Heart right ventricle (tissue), 16 donors: Measurements from ENCODE around the gene ACTN2. TPM values are rescaled to one million over a fixed set of nuclear protein-coding genes. Genes with fewer than 3 reads are reported as not detected.

Experiments
- ATAC-seq, 8 donors: fragments of 200-7000 bp; cut with Tn5 transposase; one replicate each; pipeline ENCODE4 v1.9.1; 2020; ENCODE audit warnings: mild to moderate bottlenecking in 8 of 8, moderate library complexity in 8 of 8, moderate number of reproducible peaks in 1 of 8
- DNase-seq, 2 donors: peaks; one replicate each; pipeline ENCODE4 v3.0.0-alpha.2; 2020
- H3K27ac ChIP-seq, 10 donors: fragments of 200-600 bp; sonication (generic) in 2 of 10; one replicate each; pipeline versions ENCODE4 v1.5.0 to v1.8.0; 2020 to 2022; ENCODE audit warnings: mild to moderate bottlenecking in 3 of 10
- H3K27me3 ChIP-seq, 7 donors: fragments of 200-600 bp; one replicate each; pipeline ENCODE4 v1.8.0; 2021 to 2022; ENCODE audit warnings: mild to moderate bottlenecking in 2 of 7
- H3K36me3 ChIP-seq, 9 donors: fragments of 200-600 bp; sonication (generic) in 1 of 9; one replicate each; pipeline versions ENCODE4 v1.5.0 to v1.8.0; 2020 to 2022; ENCODE audit warnings: mild to moderate bottlenecking in 2 of 9
- H3K4me1 ChIP-seq, 9 donors: fragments of 200-600 bp; sonication (generic) in 1 of 9; one replicate each; pipeline versions ENCODE4 v1.5.0 to v1.8.0; 2020 to 2022; ENCODE audit warnings: mild to moderate bottlenecking in 4 of 9
- H3K4me3 ChIP-seq, 10 donors: fragments of 200-600 bp; sonication (generic) in 2 of 10; one replicate each; pipeline versions ENCODE4 v1.5.0 to v1.8.0; 2020 to 2022; ENCODE audit warnings: mild to moderate bottlenecking in 7 of 10, moderate library complexity in 2 of 10
- H3K9me3 ChIP-seq, 11 donors: fragments of 200-600 bp in 10 of 11; sonication (generic) in 2 of 11; one replicate each; pipeline versions ENCODE4 v1.5.0 to v1.8.0; 2013 to 2022; ENCODE audit warnings: mild to moderate bottlenecking in 2 of 11, control low read depth in 1 of 11, moderate library complexity in 1 of 11
- WGBS, 2 donors: extraction: QIAGEN DNeasy Blood & Tissue Kit; methylation state at CpG; one replicate each; pipeline ENCODE4 v1.1.7; 2013; ENCODE audit warnings: inconsistent platforms in 1 of 2; 5-methylcytosine and 5-hydroxymethylcytosine counted together
- intact Hi-C, 10 donors: fragments of 100-400 bp; cut with DNase I; formaldehyde crosslinking; loops; one replicate each; pipeline versions ENCODE4 v1.11.1 to v1.14.2; 2022
- polyA plus RNA-seq, 2 donors: library from polyadenylated mRNA; stranded (reverse); fragments of 200-250 nt; gene quantifications; one replicate each; pipeline ENCODE4 v1.2.3, GENCODE V29; 2013
- total RNA-seq, 10 donors: library from RNA; stranded (reverse); fragmentation: NEBNext Ultra II Directional in 3 of 10; extraction: Animal tissue kit (Norgen Biotek cat#: 25700) in 3 of 10; gene quantifications; one replicate each; pipeline versions ENCODE4 v1.2.1 to v1.2.4, GENCODE V29; 2021 to 2023
- TF ChIP-seq, protein P1 (sequence below), 9 donors: fragments of 200-600 bp; sonication (generic) in 2 of 9; IDR thresholded peaks; one replicate each; pipeline versions ENCODE4 v1.5.0 to v1.8.0; 2021 to 2022; ENCODE audit warnings: antibody characterized with exemption in 9 of 9, mild to moderate bottlenecking in 5 of 9, moderate library complexity in 1 of 9
- donor health status: Arrhythmogenic right ventricular cardiomyopathy.
- donor health status: ischemic (EF 13 %, LVEDD 7.1; RV severe dilation, severe dysfunction).
- donor health status: healthy with polysubstance abuse.
- donor health status: DM: no; HTN: yes; CAD: no.
- donor health status: DM: no; HTN: no; CAD: no.
- donor health status: ischemic (EF 25% LVEDD 6.9; RV normal size, moderate dysfunction).
- donor health status: ischemic (EF 25% LVEDD 5.7; RV mildly dilated, moderate dysfunction).
- donor health status: healthy.
- donor health status: DM: yes; HTN: yes; CAD: no.
- donor health status: Ischemic cardiomyopathy.
- donor health status: ischemic (EF 35%, LVEDD 5.7; RV mildly dilated, moderate dysfunction).
- donor health status: nonischemic (EF 11% LVEDD 7.7; RV severe dilation, severe dysfunction).
- donor health status: DM: yes; HTN: yes; CAD: no.
- donor health status: PGD.
- donor health status: ischemic (EF 29% LVEDD 5.4; RV normal size, mild dysfunction).
- donor health status: nonischemic (EF 23%, LVEDD 6.1; RV moderate dilation, normal function).

ACTN2 gene
- total and polyA plus RNA-seq, 12 donors: 599 to 4,290 (median 3,278) TPM

DNA sequence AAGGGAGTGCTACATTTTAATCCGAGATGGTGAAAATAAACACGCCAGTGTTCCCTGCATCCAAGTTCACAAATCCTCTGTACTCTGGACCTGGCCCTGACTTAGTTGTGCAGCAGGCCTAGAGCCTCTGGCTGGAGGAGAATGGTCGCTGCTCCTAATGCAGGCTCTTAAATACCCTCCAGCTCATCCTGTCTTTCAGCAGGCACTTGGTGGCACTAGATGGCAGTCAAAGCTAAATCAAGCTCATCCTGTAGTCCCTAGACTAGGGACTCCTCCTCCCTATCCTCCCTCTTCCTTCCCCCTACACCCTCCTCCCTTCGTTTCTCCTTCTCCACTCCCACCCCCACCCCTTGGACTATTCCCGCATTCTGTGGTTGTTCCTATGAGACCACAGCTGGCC, 67.2 kb downstream of the ACTN2 start:
- TF ChIP-seq, protein P1, sequence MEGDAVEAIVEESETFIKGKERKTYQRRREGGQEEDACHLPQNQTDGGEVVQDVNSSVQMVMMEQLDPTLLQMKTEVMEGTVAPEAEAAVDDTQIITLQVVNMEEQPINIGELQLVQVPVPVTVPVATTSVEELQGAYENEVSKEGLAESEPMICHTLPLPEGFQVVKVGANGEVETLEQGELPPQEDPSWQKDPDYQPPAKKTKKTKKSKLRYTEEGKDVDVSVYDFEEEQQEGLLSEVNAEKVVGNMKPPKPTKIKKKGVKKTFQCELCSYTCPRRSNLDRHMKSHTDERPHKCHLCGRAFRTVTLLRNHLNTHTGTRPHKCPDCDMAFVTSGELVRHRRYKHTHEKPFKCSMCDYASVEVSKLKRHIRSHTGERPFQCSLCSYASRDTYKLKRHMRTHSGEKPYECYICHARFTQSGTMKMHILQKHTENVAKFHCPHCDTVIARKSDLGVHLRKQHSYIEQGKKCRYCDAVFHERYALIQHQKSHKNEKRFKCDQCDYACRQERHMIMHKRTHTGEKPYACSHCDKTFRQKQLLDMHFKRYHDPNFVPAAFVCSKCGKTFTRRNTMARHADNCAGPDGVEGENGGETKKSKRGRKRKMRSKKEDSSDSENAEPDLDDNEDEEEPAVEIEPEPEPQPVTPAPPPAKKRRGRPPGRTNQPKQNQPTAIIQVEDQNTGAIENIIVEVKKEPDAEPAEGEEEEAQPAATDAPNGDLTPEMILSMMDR (IDR thresholded peaks at IDR 0.05): peak in 3 of 9 donors; percentile 25 to 34 (median 29)
- intact Hi-C loops: loop anchor here in 1 of 10 donors (10.0 kb wide), 1 partner anchor 631 kb away; no protein-coding TSS in a partner anchor
- peaks cover 0 to 81% (median 16%) of the 10 kb centered on the region in 9 donors for H3K36me3 ChIP-seq
- H3K9me3 ChIP-seq: no peaks in the 10 kb centered on the region
- ATAC-seq (peak; percentile 18 to 73 (median 57)), DNase-seq (no peak)
- no peaks in the 10 kb centered on the region for H3K27me3 ChIP-seq
- peak overlapping the region in 7 of 10 donors; percentile 6 to 70 (median 50) for H3K27ac ChIP-seq
- H3K4me3 ChIP-seq: no peak overlapping the region
- H3K4me1 ChIP-seq: peaks cover 0 to 42% (median 8%) of the 10 kb centered on the region in 9 donors
- WGBS, 2 donors: 31 to 52% methylated on average over 5 of the region's 5 CpGs

DNA sequence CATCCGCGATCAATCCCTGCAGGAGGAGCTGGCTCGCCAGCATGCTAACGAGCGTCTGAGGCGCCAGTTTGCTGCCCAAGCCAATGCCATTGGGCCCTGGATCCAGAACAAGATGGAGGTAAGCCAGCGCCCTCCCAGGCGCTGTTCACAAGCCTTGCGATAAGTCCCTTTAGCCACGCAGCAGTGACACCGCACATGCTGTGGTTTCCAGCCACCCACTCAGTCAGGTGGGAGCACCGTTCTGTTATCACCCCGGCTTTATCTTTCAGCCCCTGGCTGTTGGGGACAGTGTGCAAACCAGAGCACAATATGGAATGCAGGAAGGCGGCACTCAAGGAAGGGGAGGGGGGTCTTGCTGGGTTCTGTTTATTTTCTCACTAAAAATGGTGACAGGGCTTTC, 67.7 kb downstream of the ACTN2 start:
- peak; percentile 41 to 53 for DNase-seq
- H3K4me1 ChIP-seq: peaks cover 0 to 42% (median 12%) of the 10 kb centered on the region in 9 donors
- no peaks in the 10 kb centered on the region for H3K9me3 ChIP-seq
- H3K4me3 ChIP-seq: no peak overlapping the region
- intact Hi-C loops: loop anchor here in 1 of 10 donors (10.0 kb wide), 1 partner anchor 631 kb away; no protein-coding TSS in a partner anchor
- TF ChIP-seq, protein P1 (IDR thresholded peaks at IDR 0.05): no peak
- no peaks in the 10 kb centered on the region for H3K27me3 ChIP-seq
- 39 to 60% methylated on average over 14 of the region's 14 CpGs for WGBS, 2 donors
- H3K27ac ChIP-seq: peak overlapping the region in 7 of 10 donors; percentile 6 to 70 (median 50)
- peaks cover 0 to 81% (median 12%) of the 10 kb centered on the region in 9 donors for H3K36me3 ChIP-seq
- ATAC-seq: peak; percentile 55 to 89 (median 74)

DNA sequence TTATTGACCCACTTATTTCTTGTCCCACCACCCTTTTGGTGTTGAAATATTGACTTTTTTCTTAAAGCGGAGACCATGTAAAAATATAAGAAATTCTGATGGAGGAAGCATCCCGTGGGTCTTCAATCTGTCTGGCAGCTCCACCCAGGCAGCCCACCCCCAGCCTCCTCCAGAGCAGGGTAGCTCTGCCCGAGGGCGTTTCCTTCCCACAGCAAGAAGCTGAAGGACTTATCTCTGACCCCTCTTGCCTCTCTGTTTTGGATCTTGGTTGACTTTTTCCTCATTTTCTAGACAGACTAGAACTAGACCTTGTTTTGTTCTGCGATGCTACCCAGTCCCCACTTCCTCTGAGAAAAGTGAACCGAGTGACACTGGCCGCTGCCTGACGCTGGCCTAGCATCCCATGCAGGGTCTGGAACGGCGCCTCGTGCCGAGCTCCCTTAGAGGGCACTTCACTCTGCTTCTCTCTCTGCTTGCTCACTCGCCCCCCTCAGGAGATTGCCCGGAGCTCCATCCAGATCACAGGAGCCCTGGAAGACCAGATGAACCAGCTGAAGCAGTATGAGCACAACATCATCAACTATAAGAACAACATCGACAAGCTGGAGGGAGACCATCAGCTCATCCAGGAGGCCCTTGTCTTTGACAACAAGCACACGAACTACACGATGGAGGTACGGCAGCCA, 68.4 kb downstream of the ACTN2 start:
- DNase-seq: no peak
- TF ChIP-seq, protein P1 (IDR thresholded peaks at IDR 0.05): no peak
- WGBS, 2 donors: 56 to 68% methylated on average over 18 of the region's 18 CpGs
- Histone ChIP-seq H3K27me3 (no peaks in the 10 kb centered on the region), H3K36me3 (peaks cover 0 to 81% (median 9%) of the 10 kb centered on the region in 9 donors), H3K27ac (peak overlapping the region in 8 of 10 donors; percentile 6 to 70 (median 47)), H3K4me1 (peaks cover 0 to 43% (median 17%) of the 10 kb centered on the region in 9 donors), H3K4me3 (no peak overlapping the region), H3K9me3 (no peaks in the 10 kb centered on the region)
- intact Hi-C loops: loop anchor here in 1 of 10 donors (10.0 kb wide), 1 partner anchor 630 kb away; no protein-coding TSS in a partner anchor
- ATAC-seq: peak in 3 of 8 donors; percentile 15 to 39 (median 16)

DNA sequence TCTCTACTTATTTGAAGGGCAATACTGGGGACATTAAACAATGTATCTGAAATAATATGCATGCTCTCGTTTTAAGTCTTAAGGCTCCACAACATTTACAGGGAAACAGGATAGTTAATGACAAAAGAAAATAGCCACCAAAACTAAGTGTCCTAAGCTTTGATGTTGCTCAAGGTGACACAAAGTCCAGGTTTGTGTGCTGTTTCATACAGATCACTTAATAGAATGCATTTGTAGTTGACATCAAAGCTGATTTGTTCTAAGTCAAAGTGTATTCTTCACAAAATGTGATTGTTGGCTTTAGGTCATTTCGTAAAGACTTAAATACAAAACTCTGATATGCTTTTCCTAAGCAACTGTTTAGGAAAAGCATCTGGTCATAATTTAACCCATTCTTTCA, 71.3 kb downstream of the ACTN2 start:
- ATAC-seq (no peak), DNase-seq (no peak)
- H3K36me3 ChIP-seq: peaks cover 0 to 81% (median 16%) of the 10 kb centered on the region in 9 donors
- H3K27me3 ChIP-seq: no peaks in the 10 kb centered on the region
- intact Hi-C loops: loop anchor here in 1 of 10 donors (10.0 kb wide), 1 partner anchor 627 kb away; no protein-coding TSS in a partner anchor
- peaks cover 0 to 41% (median 8%) of the 10 kb centered on the region in 9 donors for H3K4me1 ChIP-seq
- no peak overlapping the region for H3K27ac ChIP-seq
- no peaks in the 10 kb centered on the region for H3K9me3 ChIP-seq
- H3K4me3 ChIP-seq: no peak overlapping the region
- TF ChIP-seq, protein P1 (IDR thresholded peaks at IDR 0.05): no peak
- 76 to 80% methylated on average over 2 of the region's 2 CpGs for WGBS, 2 donors
